GM18951 (cell line): ENCODE data around the gene MLLT3.

Source experiments
- POLR2A ChIP-seq: IDR thresholded peaks from 4 replicates; pipeline ENCODE4 v1.6.1; 2011; ENCODE audit warnings: mild to moderate bottlenecking; ENCODE audit not compliant: insufficient read length, insufficient read depth; ENCODE audit errors: extremely low read depth
- in situ Hi-C: fragments of 300-500 bp; cut with MboI; formaldehyde crosslinking; loops from one replicate; pipeline ENCODE4 v1.12.0; 2022; ENCODE audit warnings: low sequenced_read_pairs, mixed read lengths, inconsistent platforms; ENCODE audit not compliant: unreplicated experiment

Gene MLLT3

DNA sequence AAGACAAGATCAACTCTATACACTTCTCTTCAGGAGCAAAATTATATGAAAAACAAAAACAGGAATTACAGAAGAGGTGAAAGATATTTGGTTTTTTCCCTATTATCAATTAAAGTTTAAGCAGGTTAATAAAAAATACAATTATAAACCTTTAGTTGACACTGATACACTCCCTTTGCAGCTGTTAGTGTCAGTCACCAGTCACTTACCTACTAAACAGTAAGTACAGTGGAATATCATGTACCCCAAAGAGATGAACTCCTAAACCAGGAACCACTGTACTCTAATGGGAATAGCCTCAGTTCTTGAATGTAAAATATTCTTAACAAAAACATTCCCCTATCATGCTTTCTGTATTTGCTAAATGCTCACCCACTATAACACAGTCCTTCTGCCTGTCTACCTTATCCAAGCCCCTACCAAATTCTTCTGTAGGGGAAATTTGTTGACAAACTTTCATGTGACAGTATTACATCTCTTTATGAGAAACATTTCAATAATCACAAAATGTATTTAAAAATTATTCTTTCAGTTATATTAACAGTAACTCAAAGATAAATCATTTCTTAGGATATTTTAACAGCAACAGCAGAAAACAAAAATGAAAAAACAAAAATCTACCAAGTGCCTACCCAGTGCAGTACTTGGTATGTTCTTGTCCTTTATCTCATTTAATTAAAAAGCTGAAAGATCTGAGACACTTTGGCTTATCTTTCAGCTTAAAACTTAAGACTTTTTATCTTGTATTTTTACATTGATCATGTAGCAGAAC lies 212.8 kb downstream of the MLLT3 start:
- in situ Hi-C loops = no loop called here

DNA sequence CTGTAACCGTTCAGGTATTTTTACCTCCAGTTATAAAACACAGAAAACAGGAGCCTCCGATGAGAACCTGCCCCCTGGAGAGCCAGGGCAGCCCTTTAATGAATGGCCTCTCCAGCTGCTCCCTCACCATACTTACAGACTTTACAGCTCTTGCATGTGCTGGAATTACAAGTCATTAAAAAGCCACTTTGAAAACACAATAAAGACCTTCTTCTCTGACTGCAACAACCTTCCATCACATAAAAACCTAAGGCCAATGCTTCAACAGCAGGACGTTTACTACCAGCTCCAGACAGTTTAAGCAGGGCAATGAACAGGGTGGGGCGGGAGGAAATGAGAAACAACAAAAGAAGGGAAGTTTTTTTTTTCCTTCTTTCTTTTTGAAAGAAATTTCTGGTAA lies 213.8 kb downstream of the MLLT3 start:
- in situ Hi-C loops = no loop called here
- no peak for TF ChIP-seq POLR2A

More for the DNA sequence above, 212.8 kb downstream of the MLLT3 start:
- no peak for TF ChIP-seq POLR2A

DNA sequence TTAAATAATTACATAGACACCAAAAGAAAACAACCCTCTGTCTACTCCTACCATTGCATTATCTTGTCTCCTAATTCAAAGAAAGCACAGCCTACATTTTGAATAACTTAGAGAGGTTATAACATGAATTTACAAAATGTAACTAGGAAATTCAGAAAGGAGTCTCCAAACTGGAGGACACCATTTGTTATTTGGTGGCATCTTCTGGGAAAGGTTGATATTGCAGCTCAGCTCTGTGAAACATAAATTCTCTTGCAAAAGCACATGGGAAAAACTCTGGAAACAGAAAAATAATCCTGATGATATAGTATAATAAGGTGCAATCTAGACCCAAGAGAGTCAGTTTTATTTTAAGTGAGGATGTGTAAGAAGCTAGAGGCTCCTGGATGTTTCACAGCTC lies 215.3 kb downstream of the MLLT3 start:
- TF ChIP-seq POLR2A = no peak

DNA sequence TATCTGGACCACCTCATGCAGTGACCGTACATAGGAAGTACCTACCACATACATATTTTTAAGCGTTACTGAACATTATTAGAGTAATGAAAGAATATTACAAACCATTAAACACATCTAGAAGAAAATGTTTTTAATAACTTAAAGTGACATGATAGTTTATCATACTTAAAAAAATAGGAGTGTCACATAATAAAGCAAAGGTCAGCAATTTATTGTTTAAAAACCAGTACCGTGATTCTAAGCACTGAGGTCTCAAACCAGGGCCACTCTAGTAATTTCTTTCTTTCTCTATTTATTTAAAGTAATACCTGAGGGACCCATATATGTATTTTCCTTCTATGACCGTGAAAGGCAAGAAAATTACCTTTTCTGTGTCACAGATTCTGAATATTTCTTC lies 216.0 kb downstream of the MLLT3 start:
- no peak for TF ChIP-seq POLR2A
- in situ Hi-C loops = no loop called here

More for the DNA sequence above, 215.3 kb downstream of the MLLT3 start:
- in situ Hi-C loops = no loop called here

DNA sequence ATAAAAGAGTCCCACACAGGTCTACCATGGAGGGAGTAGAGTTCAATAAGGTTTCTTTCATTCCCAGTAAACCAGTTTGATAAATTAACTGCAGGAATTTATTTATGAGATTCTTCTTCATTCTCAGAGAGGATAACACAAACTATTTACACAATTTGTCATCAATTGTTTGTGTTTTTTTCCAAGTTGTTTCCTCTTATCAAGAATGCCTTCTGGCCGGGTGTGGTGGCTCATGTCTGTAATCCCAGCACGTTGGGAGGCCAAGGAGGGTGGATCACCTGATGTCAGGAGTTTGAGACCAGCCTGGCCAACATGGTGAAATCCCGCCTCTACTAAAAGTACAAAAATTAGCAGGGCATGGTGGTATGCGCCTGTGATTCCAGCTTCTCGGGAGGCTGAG lies 216.7 kb downstream of the MLLT3 start:
- TF ChIP-seq POLR2A = no peak
- in situ Hi-C loops = no loop called here

DNA sequence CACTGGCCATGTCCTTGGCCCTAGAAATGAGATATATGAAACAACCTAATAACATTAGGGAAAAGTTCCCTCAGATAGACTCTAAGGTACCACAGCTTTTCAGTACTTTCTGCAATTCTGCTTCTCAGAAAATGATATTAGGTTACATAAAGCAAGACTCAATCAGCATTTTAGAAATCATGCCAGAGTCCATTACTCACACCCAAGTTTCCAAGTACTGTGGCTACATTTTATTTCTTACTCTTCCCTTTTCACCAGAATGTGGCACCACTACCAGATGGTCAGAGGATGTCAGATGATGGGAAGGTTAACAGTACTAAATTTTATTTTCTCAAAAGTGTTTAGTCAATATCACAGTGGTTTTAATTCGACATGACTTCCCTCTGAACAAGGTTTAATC lies 217.2 kb downstream of the MLLT3 start:
- in situ Hi-C loops = no loop called here

DNA sequence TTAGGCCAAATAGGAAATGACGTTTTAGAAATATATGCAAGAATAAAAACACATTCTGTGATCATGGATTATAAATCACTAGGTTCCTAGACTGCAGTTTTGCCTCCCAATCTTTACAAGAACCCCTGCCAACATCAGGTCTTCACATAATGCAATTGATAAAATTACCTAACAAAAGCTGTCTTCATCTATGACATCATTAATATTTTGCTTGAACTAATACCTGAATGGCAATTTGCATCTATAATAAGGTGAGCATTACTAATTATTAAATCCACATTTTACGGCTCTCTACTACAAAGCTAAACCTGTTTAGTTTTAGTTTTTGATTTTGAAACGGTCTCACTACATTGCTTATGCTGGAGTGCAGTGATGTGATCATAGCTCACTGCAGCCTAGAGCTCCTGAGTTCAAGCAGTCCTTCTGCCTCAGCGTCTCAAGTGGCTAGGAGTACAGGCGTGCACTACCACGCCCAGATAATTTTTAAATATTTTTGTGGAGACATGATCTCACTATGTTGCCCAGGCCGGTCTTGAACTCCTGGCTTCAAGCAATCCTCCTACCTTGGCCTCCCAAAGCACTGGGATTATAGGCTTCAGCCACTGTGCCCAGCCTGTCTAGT lies 218.0 kb downstream of the MLLT3 start:
- in situ Hi-C loops = no loop called here

More for the DNA sequence above, 217.2 kb downstream of the MLLT3 start:
- TF ChIP-seq POLR2A = no peak

DNA sequence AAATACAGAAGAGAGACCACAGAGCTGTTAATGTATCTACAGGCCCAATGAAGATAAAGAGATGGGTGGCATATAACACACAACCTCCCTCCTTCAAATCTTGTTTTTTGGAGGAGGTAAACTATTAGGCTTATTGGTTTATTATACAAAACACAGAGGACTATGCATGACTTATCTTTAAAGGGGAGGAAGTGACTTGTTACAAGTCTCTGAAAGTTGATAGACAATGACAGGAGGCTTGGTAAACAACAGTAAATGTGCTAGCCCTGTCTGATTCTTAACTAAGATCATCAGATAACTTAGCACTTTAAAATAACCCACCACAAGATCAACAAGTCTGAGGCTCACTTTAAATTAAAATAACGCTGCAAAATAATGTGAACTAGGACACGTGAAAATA lies 219.0 kb downstream of the MLLT3 start:
- in situ Hi-C loops = no loop called here
- no peak for TF ChIP-seq POLR2A

More for the DNA sequence above, 218.0 kb downstream of the MLLT3 start:
- no peak for TF ChIP-seq POLR2A

DNA sequence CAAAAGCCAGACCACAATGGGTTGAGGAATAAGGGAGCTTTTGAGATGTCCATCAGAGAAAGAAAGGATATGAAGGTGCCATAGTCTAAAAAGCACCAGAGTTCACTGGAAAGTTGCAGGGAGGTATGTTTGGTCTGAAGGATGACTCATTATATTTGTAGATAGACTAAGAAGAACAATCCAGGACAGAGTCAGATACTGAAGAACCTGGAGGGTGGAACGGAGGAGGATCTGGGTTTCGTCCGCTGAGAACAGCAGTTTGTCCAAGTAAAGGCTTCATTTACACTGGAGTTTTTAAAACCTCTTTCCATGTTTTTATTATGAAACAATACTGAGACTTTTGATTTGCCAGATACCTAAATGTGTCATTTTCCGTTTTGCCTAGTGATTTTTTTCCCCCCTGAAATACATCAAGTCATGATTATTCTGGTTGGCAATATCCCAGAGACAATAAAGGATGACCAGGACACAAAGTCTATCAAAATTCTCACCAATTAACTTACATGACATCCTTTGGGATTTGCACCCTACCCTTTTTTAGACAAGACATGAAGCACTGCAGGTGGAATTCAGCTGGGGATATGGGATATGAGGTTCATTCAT lies 219.9 kb downstream of the MLLT3 start:
- in situ Hi-C loops = no loop called here
- no peak for TF ChIP-seq POLR2A

DNA sequence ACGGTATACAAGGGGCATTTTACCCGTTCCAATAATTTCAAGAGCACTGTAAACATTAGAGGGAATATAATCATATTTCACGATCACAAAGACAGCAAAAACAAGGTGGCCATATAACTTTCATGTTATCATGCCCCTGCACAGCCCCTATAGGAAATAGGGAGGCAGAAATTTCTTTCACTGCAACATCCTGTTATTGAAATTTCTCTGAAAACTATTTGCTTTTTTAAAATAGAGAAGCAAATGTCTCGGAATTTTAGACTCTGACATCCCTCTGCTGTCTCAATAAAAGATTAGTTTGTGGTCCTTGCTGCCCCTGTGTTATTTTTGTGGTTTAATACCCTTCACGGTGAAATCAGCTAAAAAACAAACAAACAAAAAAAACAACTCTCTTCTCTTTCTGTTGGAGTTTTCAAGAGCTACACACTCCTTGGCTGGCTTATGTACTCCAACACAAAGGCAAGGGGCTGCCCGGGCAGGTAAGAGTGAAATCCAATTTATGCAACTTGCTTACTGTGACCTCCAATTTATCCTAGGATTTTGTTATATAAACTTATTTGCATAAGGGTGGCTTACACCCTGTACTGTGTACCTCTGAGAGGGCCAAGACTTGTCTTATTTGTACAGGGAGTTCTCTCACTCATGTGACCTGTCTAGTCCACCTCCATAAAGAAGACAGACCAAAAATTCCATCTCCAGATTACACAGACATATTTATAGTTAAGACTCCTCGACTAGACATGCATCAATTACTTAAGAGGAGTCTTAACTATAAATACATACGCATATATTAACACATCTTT lies 223.6 kb downstream of the MLLT3 start:
- no peak for TF ChIP-seq POLR2A
- in situ Hi-C loops = no loop called here

DNA sequence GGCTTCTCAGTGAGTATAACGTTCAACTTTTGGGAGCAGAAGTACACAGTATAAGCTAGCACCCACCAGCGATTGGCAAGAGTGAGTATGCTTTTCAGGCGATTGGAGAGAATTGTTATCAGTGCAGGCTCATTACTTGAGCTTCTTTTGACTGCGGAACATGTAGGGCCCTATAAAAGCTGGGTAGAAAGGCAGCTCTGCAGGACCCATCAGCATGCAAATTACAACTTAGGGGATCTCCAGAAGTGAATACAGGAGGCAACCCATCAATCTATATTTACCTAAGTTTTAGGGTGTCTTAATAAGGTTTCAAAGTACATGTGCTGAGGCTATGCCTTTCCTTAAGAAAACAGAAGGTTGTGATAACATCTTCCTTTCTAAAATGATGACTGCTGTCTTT lies 225.0 kb downstream of the MLLT3 start:
- in situ Hi-C loops = no loop called here
- TF ChIP-seq POLR2A = no peak

DNA sequence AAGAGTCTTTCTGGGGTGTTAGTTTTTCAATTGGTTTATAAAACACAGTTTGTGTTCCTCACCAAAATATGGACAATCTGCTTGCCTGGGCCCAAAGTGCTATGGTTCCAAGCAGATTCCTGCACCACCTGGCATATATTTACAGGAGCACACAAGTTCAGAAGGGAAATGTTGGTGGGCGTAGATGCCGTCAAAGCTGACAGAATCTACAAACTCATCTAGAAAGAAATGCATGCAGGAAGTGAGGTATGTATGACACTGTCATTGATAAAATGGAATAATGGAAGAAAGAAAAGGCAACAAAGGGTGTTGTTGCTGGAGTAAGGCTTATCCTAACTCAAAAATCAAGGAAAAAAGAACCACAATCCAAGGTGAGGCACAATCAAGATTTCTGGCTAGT lies 225.8 kb downstream of the MLLT3 start:
- no peak for TF ChIP-seq POLR2A

DNA sequence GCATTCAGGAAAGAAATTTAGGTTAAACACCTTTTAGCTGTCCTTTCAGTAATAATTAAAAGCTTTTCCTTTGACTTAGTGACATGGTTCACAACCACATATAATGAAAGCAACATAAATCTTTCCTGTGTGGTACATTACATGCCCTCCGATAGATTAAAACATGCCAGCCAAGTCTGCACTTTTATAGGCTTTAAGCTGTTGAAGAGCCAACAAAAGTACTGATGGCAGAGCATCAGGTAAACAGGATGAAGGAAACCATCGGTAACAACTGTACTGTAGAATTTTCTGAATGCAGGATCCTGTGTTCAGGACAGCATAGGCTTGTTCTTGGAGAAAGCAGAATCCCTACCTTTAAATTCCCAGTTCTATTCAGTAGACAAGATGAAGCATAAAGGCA lies 226.6 kb downstream of the MLLT3 start:
- no peak for TF ChIP-seq POLR2A
- in situ Hi-C loops = no loop called here

More for the DNA sequence above, 225.8 kb downstream of the MLLT3 start:
- in situ Hi-C loops = no loop called here
